Mesodermal cell (in vitro differentiated cells): ENCODE data around the gene PKP4.

ENCODE experiments used
- H3K27ac ChIP-seq: 2 replicates; pipeline ENCODE4 v1.7.0; 2013; ENCODE audit warnings: mild to moderate bottlenecking, low read depth, low read length, moderate library complexity; ENCODE audit not compliant: severe bottlenecking
- H3K36me3 ChIP-seq: 2 replicates; pipeline ENCODE4 v1.7.1; 2013; ENCODE audit warnings: mild to moderate bottlenecking, low read length, moderate library complexity; ENCODE audit not compliant: control insufficient read depth, insufficient read depth
- H3K4me1 ChIP-seq: one replicate; pipeline ENCODE4 v1.7.1; 2013; ENCODE audit warnings: mild to moderate bottlenecking, low read length; ENCODE audit not compliant: insufficient read depth, control insufficient read depth, poor library complexity, severe bottlenecking
- H3K4me3 ChIP-seq: 2 replicates; pipeline ENCODE4 v1.7.0; 2013; ENCODE audit warnings: low read length, control low read depth, mild to moderate bottlenecking; ENCODE audit not compliant: insufficient read depth, poor library complexity, severe bottlenecking; ENCODE audit errors: extremely low read depth
- H3K9me3 ChIP-seq: 2 replicates; pipeline ENCODE4 v1.7.1; 2013; ENCODE audit warnings: mild to moderate bottlenecking, low read length, moderate library complexity; ENCODE audit not compliant: control insufficient read depth
- WGBS, 2 experiments: methylation state at CpG; one replicate each; pipeline ENCODE4 v1.1.5; 2013; ENCODE audit warnings: missing lambda C conversion rate in 2 of 2; ENCODE audit not compliant: insufficient coverage in 2 of 2; 5-methylcytosine and 5-hydroxymethylcytosine counted together

PKP4 gene

GRCh38 chr2:158717366-158718195 is 260.8 kb downstream of the PKP4 start:
- peaks cover 16% of the 10 kb centered on the region for H3K4me1 ChIP-seq
- no peak overlapping the region for H3K27ac ChIP-seq
- no peaks in the 10 kb centered on the region for H3K36me3 ChIP-seq
- WGBS, 2 experiments: 84 to 96% methylated on average over 3 to 5 of the region's 14 CpGs
- H3K4me3 ChIP-seq: no peak overlapping the region
- H3K9me3 ChIP-seq: peaks cover 4% of the 10 kb centered on the region

DNA sequence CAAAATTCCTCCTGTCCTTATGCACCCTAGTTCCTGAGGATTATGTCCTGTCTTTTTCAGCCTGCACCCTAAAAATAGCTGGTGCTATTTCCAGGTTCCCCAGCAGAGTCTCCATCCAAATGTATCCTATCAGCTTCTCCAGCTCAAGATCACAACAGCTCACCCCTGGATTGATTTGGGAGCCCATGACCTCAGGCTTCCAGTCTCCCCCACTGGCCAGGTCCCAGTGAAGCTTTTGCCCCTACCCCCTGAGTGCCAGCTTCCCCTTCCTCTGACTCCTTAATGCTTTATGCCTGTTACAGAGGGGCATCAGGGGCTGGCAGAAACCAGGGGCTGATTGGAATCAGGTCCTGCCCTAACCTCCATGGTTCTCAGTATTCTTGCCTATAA is 261.4 kb downstream of the PKP4 start:
- Histone ChIP-seq H3K9me3 (peaks cover 2% of the 10 kb centered on the region), H3K36me3 (no peaks in the 10 kb centered on the region), H3K4me1 (peaks cover 22% of the 10 kb centered on the region), H3K4me3 (no peak overlapping the region), H3K27ac (no peak overlapping the region)

- no peaks in the 10 kb centered on the region for H3K9me3 ChIP-seq
- H3K36me3 ChIP-seq: no peaks in the 10 kb centered on the region
- no peak overlapping the region for H3K4me3 ChIP-seq
- no CpG with 5 or more reads among the region's 5 CpGs for WGBS, 2 experiments
- H3K27ac ChIP-seq: no peak overlapping the region
- H3K4me1 ChIP-seq: peaks cover 28% of the 10 kb centered on the region
Measured at GRCh38 chr2:158718851-158719250, 262.1 kb downstream of the PKP4 start.

GRCh38 chr2:158719403-158719802 is 262.7 kb downstream of the PKP4 start:
- Histone ChIP-seq H3K4me3 (no peak overlapping the region), H3K4me1 (peaks cover 34% of the 10 kb centered on the region), H3K27ac (no peak overlapping the region), H3K36me3 (no peaks in the 10 kb centered on the region), H3K9me3 (no peaks in the 10 kb centered on the region)
- 95 to 100% methylated on average over 4 to 5 of the region's 5 CpGs for WGBS, 2 experiments

- no peak overlapping the region for H3K4me3 ChIP-seq
- H3K4me1 ChIP-seq: peaks cover 32% of the 10 kb centered on the region
- H3K9me3 ChIP-seq: no peaks in the 10 kb centered on the region
- H3K36me3 ChIP-seq: no peaks in the 10 kb centered on the region
- H3K27ac ChIP-seq: no peak overlapping the region
- WGBS, 2 experiments: 90 to 93% methylated on average over 5 to 8 of the region's 9 CpGs
Measured at GRCh38 chr2:158722266-158723105, 265.7 kb downstream of the PKP4 start.

GRCh38 chr2:158723181-158723838 is 266.6 kb downstream of the PKP4 start:
- Histone ChIP-seq H3K9me3 (no peaks in the 10 kb centered on the region), H3K36me3 (no peaks in the 10 kb centered on the region), H3K27ac (no peak overlapping the region), H3K4me3 (no peak overlapping the region), H3K4me1 (peaks cover 32% of the 10 kb centered on the region)
- WGBS, 2 experiments: 96% methylated on average over 8 of the region's 8 CpGs; no CpG with 5 or more reads in 1 of the 2 experiments

GRCh38 chr2:158723921-158724802 is 267.4 kb downstream of the PKP4 start:
- peaks cover 32% of the 10 kb centered on the region for H3K4me1 ChIP-seq
- H3K9me3 ChIP-seq: no peaks in the 10 kb centered on the region
- 84 to 87% methylated on average over 9 to 10 of the region's 12 CpGs for WGBS, 2 experiments
- no peak overlapping the region for H3K4me3 ChIP-seq
- H3K36me3 ChIP-seq: no peaks in the 10 kb centered on the region
- no peak overlapping the region for H3K27ac ChIP-seq

GRCh38 chr2:158724803-158725381 is 268.1 kb downstream of the PKP4 start:
- H3K9me3 ChIP-seq: no peaks in the 10 kb centered on the region
- peaks cover 32% of the 10 kb centered on the region for H3K4me1 ChIP-seq
- no peak overlapping the region for H3K4me3 ChIP-seq
- WGBS, 2 experiments: 85 to 95% methylated on average over 6 to 7 of the region's 8 CpGs
- H3K27ac ChIP-seq: no peak overlapping the region
- no peaks in the 10 kb centered on the region for H3K36me3 ChIP-seq

GRCh38 chr2:158725441-158725891 is 268.7 kb downstream of the PKP4 start:
- Histone ChIP-seq H3K4me1 (peaks cover 32% of the 10 kb centered on the region), H3K27ac (no peak overlapping the region), H3K4me3 (no peak overlapping the region), H3K9me3 (no peaks in the 10 kb centered on the region), H3K36me3 (no peaks in the 10 kb centered on the region)
- WGBS, 2 experiments: 74 to 80% methylated on average over 5 to 6 of the region's 7 CpGs
